Smooth muscle cell (in vitro differentiated cells): ENCODE measurements around the gene KCNG4. TPM values are rescaled to one million over a fixed set of nuclear protein-coding genes. Genes with fewer than 3 reads are reported as not detected.

Experiments
- DNase-seq: peaks from one replicate; lab custom pipeline; 2025; ENCODE audit not compliant: unreplicated experiment; lab: John Stamatoyannopoulos, UW
- H2AFZ ChIP-seq: fragments of 200-600 bp; sonication (generic); 2 replicates; pipeline ENCODE4 v1.6.0; 2016; ENCODE audit warnings: antibody characterized with exemption, low read depth, mild to moderate bottlenecking
- H3F3A ChIP-seq: fragments of 200-600 bp; sonication (generic); 2 replicates; pipeline ENCODE4 v1.6.0; 2017; ENCODE audit warnings: antibody characterized with exemption, low read depth
- H3K27ac ChIP-seq: fragments of 200-600 bp; sonication (generic); 2 replicates; pipeline ENCODE4 v1.5.1; 2016; ENCODE audit warnings: low read depth, mild to moderate bottlenecking
- H3K27me3 ChIP-seq: fragments of 200-600 bp; sonication (generic); 2 replicates; pipeline ENCODE4 v1.6.1; 2016; ENCODE audit warnings: low read depth, mild to moderate bottlenecking
- H3K36me3 ChIP-seq: fragments of 200-600 bp; sonication (generic); 2 replicates; pipeline ENCODE4 v1.5.1; 2016; ENCODE audit warnings: low read depth
- H3K4me1 ChIP-seq: fragments of 200-600 bp; sonication (generic); 2 replicates; pipeline ENCODE4 v1.5.1; 2016; ENCODE audit warnings: low read depth
- H3K4me2 ChIP-seq: fragments of 200-600 bp; sonication (generic); 2 replicates; pipeline ENCODE4 v1.6.0; 2016; ENCODE audit warnings: mild to moderate bottlenecking
- H3K4me3 ChIP-seq: fragments of 200-600 bp; sonication (generic); 2 replicates; pipeline ENCODE4 v1.5.1; 2016; ENCODE audit warnings: mild to moderate bottlenecking
- H3K79me2 ChIP-seq: fragments of 200-600 bp; sonication (generic); 2 replicates; pipeline ENCODE4 v1.6.0; 2016; ENCODE audit warnings: low read depth, mild to moderate bottlenecking
- H3K9ac ChIP-seq: fragments of 200-600 bp; sonication (generic); 2 replicates; pipeline ENCODE4 v1.6.0; 2016; ENCODE audit warnings: low read depth
- H3K9me3 ChIP-seq: fragments of 200-600 bp; sonication (generic); replicated peaks from 2 replicates; pipeline ENCODE4 v1.5.1; 2016; ENCODE audit warnings: low read depth
- H4K20me1 ChIP-seq: fragments of 200-600 bp; sonication (generic); 2 replicates; pipeline ENCODE4 v1.6.0; 2016; ENCODE audit warnings: low read depth
- WGBS: methylation state at CpG from one replicate; pipeline ENCODE4 v1.1.7; 2016; ENCODE audit warnings: low lambda C conversion rate; 5-methylcytosine and 5-hydroxymethylcytosine counted together
- polyA plus RNA-seq: library from polyadenylated mRNA; unstranded; fragments of >200 nt; fragmentation: Nextera tagmentation; extraction: Ambion mirVana; gene quantifications from 2 replicates; pipeline ENCODE4 v1.2.1, GENCODE V29; 2016
- total RNA-seq: library from RNA; depleted of rRNA; stranded (reverse); fragments of >200 nt; gene quantifications from 2 replicates; pipeline ENCODE4 v1.2.3, GENCODE V29; 2014
- TF ChIP-seq, protein P1 (sequence below): fragments of 200-600 bp; sonication (generic); IDR thresholded peaks from 2 replicates; pipeline ENCODE4 v1.5.1; 2017; ENCODE audit warnings: borderline replicate concordance, mild to moderate bottlenecking, antibody characterized with exemption; ENCODE audit not compliant: insufficient read depth, poor library complexity, severe bottlenecking

KCNG4 gene
- total and polyA plus RNA-seq, 2 experiments from 2014 or later: not detected

DNA sequence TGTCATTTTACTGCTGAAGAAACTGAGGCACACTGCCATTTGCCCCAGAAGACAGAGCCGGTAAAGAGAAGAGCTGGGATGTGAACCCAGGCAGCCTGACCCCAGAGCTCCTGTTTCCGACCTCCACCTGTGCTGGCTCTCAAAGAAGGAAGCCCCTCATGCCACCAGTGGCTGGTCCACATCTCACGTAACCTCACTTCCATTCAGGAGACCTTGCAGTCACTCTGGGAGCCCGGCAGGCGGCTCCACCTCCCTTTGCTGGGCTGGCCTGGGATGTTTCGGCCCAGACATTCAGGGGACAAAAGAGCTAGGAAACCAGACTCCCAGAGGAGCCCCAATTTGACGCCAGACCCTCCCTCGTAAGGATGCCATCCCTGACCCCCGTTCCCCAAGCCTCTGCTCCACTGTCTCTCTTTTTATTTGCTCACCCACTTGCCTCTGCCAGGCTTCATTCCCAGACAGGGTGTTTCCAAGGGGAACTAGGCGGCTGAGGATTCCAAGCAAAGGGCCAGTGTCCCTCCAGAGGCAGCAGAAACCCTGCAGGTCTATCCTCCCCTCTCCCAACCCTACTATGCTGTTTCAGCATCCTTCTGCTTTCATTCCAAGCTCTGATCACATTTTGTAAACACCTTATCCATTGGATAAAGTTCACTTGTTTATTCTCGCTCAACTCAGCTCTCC lies 55.8 kb downstream of the KCNG4 start:
- no peak overlapping the region for H3K4me3 ChIP-seq
- no peaks in the 10 kb centered on the region for H3K36me3 ChIP-seq
- H3K9me3 ChIP-seq: no peaks in the 10 kb centered on the region
- no peaks in the 10 kb centered on the region for H4K20me1 ChIP-seq
- H3K27ac ChIP-seq: no peak overlapping the region
- peaks cover 5% of the 10 kb centered on the region for H3K4me1 ChIP-seq
- H3K27me3 ChIP-seq: no peaks in the 10 kb centered on the region
- DNase-seq: no peak
- TF ChIP-seq, protein P1, sequence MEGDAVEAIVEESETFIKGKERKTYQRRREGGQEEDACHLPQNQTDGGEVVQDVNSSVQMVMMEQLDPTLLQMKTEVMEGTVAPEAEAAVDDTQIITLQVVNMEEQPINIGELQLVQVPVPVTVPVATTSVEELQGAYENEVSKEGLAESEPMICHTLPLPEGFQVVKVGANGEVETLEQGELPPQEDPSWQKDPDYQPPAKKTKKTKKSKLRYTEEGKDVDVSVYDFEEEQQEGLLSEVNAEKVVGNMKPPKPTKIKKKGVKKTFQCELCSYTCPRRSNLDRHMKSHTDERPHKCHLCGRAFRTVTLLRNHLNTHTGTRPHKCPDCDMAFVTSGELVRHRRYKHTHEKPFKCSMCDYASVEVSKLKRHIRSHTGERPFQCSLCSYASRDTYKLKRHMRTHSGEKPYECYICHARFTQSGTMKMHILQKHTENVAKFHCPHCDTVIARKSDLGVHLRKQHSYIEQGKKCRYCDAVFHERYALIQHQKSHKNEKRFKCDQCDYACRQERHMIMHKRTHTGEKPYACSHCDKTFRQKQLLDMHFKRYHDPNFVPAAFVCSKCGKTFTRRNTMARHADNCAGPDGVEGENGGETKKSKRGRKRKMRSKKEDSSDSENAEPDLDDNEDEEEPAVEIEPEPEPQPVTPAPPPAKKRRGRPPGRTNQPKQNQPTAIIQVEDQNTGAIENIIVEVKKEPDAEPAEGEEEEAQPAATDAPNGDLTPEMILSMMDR: no peak
- 97% methylated on average over 11 of the region's 11 CpGs for WGBS
- no peak overlapping the region for H3K4me2 ChIP-seq
- no peak overlapping the region for H2AFZ ChIP-seq
- peaks cover 24% of the 10 kb centered on the region for H3K79me2 ChIP-seq
- no peak overlapping the region for H3K9ac ChIP-seq
- H3F3A ChIP-seq: no peaks in the 10 kb centered on the region

DNA sequence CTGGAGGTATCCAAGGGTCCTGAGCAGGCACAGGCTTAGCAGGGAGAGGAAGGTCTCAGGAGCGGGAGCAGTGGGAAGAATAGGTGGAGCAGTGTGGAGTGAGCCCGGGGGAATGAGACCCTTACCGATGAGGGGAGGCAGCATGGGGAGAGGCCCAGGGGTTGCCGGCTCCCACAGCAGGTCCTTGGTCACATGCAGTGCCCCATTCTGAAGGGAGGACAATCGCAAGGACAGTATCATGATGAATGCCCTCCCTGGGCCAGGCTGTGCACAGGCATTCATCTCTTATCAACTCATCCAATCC lies 56.3 kb downstream of the KCNG4 start:
- H3K27me3 ChIP-seq: no peaks in the 10 kb centered on the region
- no peak overlapping the region for H3K27ac ChIP-seq
- DNase-seq: no peak
- WGBS: 95% methylated on average over 4 of the region's 5 CpGs
- peaks cover 24% of the 10 kb centered on the region for H3K79me2 ChIP-seq
- TF ChIP-seq, protein P1: no peak
- H3K36me3 ChIP-seq: no peaks in the 10 kb centered on the region
- H3K4me2 ChIP-seq: no peak overlapping the region
- no peak overlapping the region for H2AFZ ChIP-seq
- H3K9me3 ChIP-seq: no peaks in the 10 kb centered on the region
- H3K9ac ChIP-seq: no peak overlapping the region
- H4K20me1 ChIP-seq: no peaks in the 10 kb centered on the region
- H3K4me3 ChIP-seq: no peak overlapping the region
- no peaks in the 10 kb centered on the region for H3F3A ChIP-seq
- H3K4me1 ChIP-seq: peaks cover 5% of the 10 kb centered on the region

DNA sequence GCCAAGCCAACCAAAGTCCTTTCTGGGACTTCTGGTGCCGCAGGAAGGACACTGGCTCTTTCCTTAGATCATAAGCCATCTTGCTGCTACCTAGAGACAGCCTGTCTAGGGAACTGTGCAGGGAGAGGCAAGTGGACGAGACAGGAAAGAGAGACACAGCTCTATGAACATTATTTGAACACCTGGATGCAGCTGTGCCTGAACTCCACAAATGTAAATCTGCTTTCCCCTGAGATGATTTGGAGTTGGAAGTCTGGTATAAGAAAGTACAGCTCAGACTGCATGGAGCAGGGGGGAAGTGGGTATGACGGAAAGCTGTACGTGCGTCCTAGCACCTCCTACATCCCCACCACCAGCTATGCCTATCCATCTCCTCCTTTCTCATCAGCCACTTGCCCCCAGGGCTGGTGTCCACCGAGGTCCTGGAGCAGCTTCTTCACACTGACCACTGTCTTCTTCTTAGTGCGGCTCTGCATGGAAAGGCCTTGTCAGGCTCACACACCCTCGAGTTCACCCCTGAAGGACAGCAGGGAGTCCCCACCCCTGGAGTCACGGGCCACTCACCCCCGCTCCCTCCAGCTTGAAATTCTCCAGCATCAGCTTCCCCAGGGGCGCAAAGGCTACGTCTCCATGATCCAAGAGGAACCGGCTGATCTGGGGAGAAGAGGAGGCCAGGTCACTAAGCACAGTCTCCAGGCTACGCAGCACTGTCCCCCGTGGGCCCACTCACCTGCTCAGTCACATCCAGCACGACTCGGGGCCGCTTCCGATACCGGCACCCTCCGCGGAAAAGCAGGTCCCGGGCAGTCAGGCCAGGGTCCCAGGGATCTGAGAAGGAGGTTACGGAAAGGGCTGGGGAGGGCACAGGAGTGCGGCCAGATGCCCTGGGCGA lies 56.9 kb downstream of the KCNG4 start:
- Histone ChIP-seq H3K4me2 (no peak overlapping the region), H3K27me3 (no peaks in the 10 kb centered on the region), H3K9ac (no peak overlapping the region), H2AFZ (no peak overlapping the region), H3K4me1 (peaks cover 5% of the 10 kb centered on the region), H3K4me3 (no peak overlapping the region), H3K27ac (no peak overlapping the region), H3K36me3 (no peaks in the 10 kb centered on the region), H3K79me2 (peaks cover 24% of the 10 kb centered on the region), H3K9me3 (no peaks in the 10 kb centered on the region), H4K20me1 (no peaks in the 10 kb centered on the region), H3F3A (peaks cover 2% of the 10 kb centered on the region)
- WGBS: 97% methylated on average over 26 of the region's 26 CpGs
- no peak for DNase-seq
- TF ChIP-seq, protein P1: no peak

DNA sequence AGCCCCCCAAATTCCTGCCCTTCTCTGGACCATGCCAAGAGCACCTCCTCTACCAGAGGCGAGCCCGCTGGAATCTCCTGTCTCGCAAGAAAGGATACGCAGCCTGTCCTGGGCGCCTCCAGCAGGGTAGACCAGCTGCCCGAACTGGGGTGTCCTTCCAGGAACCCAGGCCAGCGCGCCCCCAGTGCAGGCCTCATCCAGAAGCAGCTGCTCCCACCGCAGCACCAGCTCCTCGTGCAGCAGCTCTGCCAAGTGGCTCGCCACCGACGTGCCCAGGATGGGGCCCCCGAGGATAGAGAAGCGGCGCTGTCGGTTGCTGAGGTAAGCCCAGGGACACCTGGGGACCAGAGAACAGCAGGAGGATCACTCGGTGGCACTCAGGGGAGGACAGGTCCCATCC lies 57.7 kb downstream of the KCNG4 start:
- DNase-seq: no peak
- no peaks in the 10 kb centered on the region for H3K27me3 ChIP-seq
- no peak overlapping the region for H3K27ac ChIP-seq
- H3K4me3 ChIP-seq: no peak overlapping the region
- peaks cover 5% of the 10 kb centered on the region for H4K20me1 ChIP-seq
- no peak overlapping the region for H3K4me2 ChIP-seq
- TF ChIP-seq, protein P1: no peak
- H2AFZ ChIP-seq: no peak overlapping the region
- no peaks in the 10 kb centered on the region for H3K9me3 ChIP-seq
- peaks cover 8% of the 10 kb centered on the region for H3K4me1 ChIP-seq
- 98% methylated on average over 18 of the region's 18 CpGs for WGBS
- no peaks in the 10 kb centered on the region for H3K36me3 ChIP-seq
- H3K79me2 ChIP-seq: peaks cover 24% of the 10 kb centered on the region
- H3F3A ChIP-seq: peaks cover 9% of the 10 kb centered on the region
- no peak overlapping the region for H3K9ac ChIP-seq
